GM12875 (cell line): ENCODE results near the gene ARHGEF10L.

Source experiments
- H3K4me3 ChIP-seq: one replicate; pipeline ENCODE4 v1.5.1; 2011; ENCODE audit warnings: low read depth, low read length, control low read depth
- TF ChIP-seq, protein P1 (sequence below): IDR thresholded peaks from 2 replicates; pipeline ENCODE4 v1.5.1; 2011; ENCODE audit warnings: low read depth, mild to moderate bottlenecking, control low read depth, inconsistent platforms, low read length, moderate library complexity, borderline replicate concordance; ENCODE audit not compliant: insufficient read depth

The ARHGEF10L gene

DNA sequence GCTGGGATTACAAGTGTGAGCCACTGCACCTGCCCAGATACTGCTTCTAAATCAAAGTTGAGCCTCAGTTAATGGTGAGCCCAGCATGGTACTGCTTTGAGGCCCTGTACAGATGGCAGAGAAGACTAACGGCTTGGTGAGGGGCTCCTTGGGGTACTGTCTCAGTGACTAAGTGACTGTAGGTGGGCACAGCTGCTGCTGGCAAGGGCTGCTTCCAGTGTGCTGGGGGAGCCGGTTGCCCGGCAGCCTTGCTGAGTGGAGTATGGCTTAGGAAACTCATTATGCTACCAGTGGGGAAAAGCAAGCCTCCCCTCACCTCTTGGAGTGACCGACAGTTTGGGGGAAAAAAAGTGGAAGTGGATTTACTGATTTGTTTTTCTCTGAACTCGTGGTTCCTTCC is 23.6 kb upstream of the ARHGEF10L start:
- H3K4me3 ChIP-seq, result no peak overlapping the region
- TF ChIP-seq, protein P1, sequence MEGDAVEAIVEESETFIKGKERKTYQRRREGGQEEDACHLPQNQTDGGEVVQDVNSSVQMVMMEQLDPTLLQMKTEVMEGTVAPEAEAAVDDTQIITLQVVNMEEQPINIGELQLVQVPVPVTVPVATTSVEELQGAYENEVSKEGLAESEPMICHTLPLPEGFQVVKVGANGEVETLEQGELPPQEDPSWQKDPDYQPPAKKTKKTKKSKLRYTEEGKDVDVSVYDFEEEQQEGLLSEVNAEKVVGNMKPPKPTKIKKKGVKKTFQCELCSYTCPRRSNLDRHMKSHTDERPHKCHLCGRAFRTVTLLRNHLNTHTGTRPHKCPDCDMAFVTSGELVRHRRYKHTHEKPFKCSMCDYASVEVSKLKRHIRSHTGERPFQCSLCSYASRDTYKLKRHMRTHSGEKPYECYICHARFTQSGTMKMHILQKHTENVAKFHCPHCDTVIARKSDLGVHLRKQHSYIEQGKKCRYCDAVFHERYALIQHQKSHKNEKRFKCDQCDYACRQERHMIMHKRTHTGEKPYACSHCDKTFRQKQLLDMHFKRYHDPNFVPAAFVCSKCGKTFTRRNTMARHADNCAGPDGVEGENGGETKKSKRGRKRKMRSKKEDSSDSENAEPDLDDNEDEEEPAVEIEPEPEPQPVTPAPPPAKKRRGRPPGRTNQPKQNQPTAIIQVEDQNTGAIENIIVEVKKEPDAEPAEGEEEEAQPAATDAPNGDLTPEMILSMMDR, result no peak

DNA sequence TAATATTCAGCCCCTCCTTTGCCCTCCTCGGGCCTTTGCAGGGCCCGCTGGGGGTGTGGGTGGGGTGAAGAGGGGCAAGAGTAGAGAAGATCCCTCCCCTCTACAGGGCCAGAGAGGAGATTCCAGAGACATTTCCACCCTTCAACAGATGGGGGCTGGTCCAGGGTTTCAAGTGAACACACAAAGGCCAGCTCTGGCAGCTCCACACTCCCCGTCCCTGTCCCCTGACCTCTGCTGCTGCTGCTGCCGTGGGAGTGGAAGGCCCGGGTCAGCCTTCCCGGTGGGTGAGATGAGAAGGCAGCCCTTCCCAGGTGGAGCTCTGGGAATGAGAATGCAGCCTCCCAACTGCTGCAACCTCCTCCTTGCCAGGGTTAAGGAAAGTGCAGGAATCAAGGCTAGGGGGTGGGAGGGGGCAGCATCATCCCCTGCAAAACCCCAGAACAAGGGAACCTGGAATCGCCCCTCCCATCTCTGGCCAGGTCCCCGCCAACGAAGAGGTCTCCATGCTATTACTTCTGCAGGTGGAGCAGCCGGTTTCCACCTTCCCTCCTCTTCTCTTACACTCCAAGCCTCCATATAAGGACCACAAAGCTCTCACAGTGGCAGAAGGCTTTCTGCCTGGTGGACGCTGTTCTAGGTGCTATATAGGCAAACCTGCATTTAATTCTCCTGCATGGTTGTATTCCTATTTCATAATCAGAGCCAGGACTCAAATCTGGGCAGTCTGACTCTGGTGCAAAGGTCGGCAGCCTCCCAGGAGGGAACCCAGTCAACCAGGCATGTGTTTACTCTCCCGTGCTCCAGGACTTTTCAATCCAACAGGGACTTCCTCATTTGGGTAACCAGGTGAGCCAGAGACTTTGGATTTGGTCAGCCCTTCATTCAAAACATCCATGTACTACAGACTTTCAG is 22.9 kb upstream of the ARHGEF10L start:
- no peak overlapping the region for H3K4me3 ChIP-seq
- TF ChIP-seq, protein P1, result no peak

DNA sequence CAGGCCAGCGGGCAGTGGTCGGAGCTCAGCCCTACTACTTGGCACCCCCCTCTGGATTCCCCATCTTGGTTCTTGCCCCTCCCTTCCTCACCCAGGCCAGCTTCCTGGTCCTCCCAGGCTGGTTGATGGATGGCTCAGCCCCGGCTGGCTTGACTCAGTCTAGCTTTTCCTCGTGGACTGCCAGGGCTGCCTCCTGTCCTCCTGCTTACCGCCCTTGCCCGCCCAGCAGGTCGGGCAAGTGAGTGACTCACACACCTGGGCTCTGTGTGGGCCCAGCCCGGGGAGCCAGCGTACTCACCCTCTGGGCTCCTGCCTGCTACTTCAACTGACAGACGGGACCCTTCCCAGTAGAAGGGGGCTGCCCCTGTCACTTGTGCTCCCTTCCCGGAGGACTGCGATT is 19.5 kb upstream of the ARHGEF10L start:
- TF ChIP-seq, protein P1, result no peak
- H3K4me3 ChIP-seq, result no peak overlapping the region

DNA sequence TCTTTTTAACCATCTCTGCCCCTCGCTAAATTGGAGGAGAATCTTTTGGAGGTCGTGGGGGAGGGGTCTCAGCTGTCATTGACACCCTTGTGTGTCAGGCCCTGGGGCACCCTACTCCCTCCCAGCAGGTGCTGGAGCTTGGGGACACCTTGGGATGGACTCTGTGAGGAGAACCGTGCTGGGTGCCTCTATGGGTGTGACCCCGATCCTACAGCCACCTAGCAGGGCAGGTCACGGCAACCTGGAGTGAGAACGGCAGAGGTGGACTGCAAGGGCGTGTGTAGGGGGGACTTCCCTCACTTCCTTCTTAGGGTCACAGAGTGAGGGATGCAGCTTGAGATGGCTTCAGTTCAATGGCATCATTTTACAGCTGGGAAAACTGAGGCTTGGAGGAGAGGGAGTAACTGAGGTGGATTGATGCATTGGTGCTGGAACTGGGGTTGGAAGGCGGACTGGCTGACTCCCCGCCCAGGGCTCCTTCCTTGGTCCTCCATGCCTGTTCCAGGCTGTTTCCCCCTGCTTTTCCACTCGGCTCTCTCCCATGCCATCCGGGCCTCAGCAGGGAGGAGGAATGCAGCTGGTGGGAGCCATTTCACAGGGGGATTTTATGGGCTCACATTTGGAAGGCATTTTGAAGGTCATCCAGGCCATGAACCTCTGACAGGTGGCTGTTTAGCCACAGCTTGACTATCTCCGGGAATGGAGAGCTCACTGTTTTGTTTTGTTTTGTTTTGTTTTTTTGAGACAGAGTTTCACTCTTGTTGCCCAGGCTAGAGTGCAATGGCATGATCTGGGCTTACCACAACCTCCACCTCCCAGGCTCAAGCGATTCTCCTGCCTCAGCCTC is 18.8 kb upstream of the ARHGEF10L start:
- H3K4me3 ChIP-seq, result no peak overlapping the region
- TF ChIP-seq, protein P1, result no peak

DNA sequence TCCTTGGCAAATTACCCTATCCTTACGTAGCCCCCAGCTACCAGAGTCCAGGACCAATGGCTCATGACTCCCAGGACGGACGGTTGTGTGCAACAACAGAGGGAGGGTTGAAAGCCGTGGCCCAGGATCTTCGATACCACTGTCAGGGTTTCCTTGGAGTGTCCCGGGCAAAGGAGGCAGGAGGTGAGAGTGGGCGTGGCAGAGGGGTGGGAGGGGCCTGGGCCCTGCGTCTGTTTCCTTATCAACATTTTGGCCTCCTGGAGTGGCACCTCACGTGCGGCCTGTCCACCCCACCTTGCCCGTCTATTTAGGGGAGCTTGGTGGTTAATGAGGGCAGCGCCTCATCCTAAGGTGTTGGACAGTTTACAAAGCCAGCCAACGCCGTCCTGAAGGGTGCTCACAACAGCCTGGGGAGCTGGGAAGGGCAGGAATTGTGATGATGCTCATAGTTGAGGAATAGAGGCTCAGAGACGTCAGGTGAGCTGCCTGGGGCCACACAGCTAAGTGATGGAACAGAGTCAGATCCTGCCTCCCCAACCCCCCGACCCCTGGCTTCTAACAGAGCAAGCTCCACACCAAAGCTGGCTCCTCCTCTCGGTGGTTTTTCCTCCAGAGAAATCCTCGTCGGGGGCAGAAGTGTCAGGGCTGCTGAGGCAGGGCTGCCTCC is 17.4 kb upstream of the ARHGEF10L start:
- H3K4me3 ChIP-seq, result no peak overlapping the region
- TF ChIP-seq, protein P1, result no peak

DNA sequence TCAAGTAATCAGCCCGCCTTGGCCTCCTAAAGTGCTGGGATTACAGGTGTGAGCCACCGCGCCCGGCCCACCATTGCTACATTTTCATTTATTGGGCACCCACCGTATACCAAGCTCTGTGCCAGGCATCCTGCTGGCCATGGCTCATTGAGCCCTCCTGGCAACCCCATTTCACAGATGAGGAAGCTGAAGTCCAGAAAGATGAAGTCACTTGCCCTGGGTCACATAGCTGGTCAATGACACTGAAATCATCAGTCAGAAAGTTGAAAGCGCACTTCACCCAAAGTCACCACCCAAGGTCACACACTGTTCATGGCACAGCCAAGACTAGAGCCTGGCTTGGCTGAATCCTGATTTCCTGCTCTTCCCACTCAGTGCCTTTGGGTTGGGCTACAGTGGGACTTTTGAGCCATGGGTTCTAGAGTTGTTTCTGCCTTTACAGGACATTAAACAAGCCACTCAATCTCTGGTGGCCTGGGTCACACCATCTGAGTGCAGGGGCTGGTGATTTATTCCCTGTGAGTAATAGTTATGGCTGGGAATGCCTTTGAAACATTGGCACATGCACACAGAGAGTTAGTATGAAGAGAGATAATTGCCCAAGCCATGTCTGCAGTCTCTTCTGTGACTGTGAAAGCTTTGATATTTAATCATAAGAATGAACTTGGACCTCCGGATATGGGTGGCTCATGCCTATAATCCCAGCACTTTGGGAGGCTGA is 16.0 kb upstream of the ARHGEF10L start:
- H3K4me3 ChIP-seq, result no peak overlapping the region
- TF ChIP-seq, protein P1, result no peak
